AG09309 (cell line): ENCODE results near the gene ZNF385C.
A peak's percentile ranks its signal among the peaks of the same experiment; 100 is the strongest.
"Not testable (repeated sequence)": the region's sequence is repeated elsewhere in the genome, so short reads cannot be mapped to it uniquely, and the experiment has no call there.

Experiments
- DNase-seq: peaks from one replicate; pipeline ENCODE4 v3.0.0-alpha.2; 2010; ENCODE audit warnings: low read depth
- H3K4me3 ChIP-seq: 2 replicates; pipeline ENCODE4 v1.5.1; 2011; ENCODE audit warnings: mild to moderate bottlenecking, low read depth, low read length, moderate library complexity; ENCODE audit not compliant: control insufficient read depth
- CTCF ChIP-seq: IDR thresholded peaks from 2 replicates; pipeline ENCODE4 v1.5.1; 2011; ENCODE audit warnings: mild to moderate bottlenecking, low read depth, low read length, inconsistent platforms; ENCODE audit not compliant: insufficient read depth, control insufficient read depth; ENCODE audit errors: missing control alignments

Gene ZNF385C

GRCh38 chr17:42027590-42027889 is 70.7 kb downstream of the ZNF385C start:
- H3K4me3 ChIP-seq: no peak overlapping the region
- no peak for DNase-seq
- no peak for TF ChIP-seq CTCF

DNA sequence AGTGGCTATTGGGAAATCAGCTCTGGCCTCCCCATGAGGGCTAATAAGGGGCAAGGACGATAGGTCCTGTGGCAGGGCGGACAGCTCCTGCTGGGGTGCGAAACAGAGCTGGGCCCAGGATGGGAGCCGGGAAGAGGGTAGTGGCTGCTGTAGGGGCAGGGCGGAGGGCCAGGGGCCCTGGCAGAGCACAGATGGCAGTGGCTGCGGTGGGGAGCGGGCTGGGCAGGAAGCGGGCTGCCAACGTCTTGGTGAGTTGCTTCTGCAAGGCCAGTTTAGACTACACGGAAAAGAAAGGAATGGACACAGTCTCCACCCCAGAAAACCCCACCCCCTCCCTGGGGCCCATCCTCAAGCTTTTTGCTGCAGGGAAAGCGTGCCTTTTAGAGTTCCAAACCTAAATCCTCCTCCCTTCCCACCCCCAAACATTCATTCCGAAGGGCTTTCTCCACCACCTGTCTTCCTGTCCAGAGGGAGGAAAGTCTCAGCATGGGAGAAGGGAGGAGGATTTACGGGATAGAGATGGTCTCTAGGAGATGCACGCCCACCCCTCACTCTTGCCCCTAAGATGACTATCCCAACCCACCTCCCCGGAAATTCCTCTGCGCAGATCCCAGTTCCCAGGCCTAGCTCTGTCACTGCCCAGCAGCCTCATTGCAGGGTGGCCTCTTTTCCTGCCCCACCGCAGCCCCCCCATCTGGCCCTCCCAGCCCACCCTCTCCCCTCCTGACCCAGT is 71.2 kb downstream of the ZNF385C start:
- DNase-seq: no peak
- H3K4me3 ChIP-seq: no peak overlapping the region

DNA sequence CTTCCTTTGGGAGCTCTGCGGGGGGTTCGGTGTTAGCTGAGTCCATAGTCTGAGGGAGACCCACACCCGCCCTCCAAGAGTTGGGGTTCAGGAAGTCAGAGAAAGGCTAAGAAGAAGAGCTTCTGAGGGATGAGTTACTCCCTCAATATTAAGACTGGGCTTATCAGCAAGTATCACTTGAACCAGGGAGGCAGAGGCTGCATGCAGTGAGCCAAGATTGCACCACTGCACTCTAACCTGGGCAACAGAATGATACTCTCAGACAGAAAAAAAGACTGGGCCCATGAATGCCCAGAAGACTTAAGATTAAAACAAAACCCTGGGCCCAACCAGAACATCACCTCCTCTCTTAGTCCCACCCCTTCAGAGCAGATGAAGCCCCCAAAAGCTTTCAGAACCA is 72.3 kb downstream of the ZNF385C start:
- TF ChIP-seq CTCF: no peak
- DNase-seq: no peak
- H3K4me3 ChIP-seq: no peak overlapping the region

More for the DNA sequence above, 71.2 kb downstream of the ZNF385C start:
- no peak for TF ChIP-seq CTCF

- TF ChIP-seq CTCF: no peak
- DNase-seq: no peak
- no peak overlapping the region for H3K4me3 ChIP-seq
Measured at GRCh38 chr17:42025191-42025579, 73.1 kb downstream of the ZNF385C start.

- DNase-seq: no peak
- no peak for TF ChIP-seq CTCF
- H3K4me3 ChIP-seq: no peak overlapping the region
Measured at GRCh38 chr17:42023524-42024349, 74.5 kb downstream of the ZNF385C start.

GRCh38 chr17:42020845-42021244 is 77.4 kb downstream of the ZNF385C start:
- not testable (repeated sequence) for DNase-seq
- H3K4me3 ChIP-seq: peak overlapping the region; percentile 65
